H9 (cell line): Measurements from ENCODE around the gene PLCB1. TPM values are rescaled to one million over a fixed set of nuclear protein-coding genes. Genes with fewer than 3 reads are reported as not detected.

Experiments used
- DNase-seq: peaks from one replicate; pipeline ENCODE4 v3.0.0-alpha.2; 2017
- H2AFZ ChIP-seq: one replicate; pipeline ENCODE4 v1.6.1; 2013; ENCODE audit warnings: mild to moderate bottlenecking, low read length, control low read depth, moderate library complexity
- H2AK5ac ChIP-seq: 2 replicates; pipeline ENCODE4 v1.6.1; 2013; ENCODE audit warnings: low read length, control low read depth, mixed read lengths; ENCODE audit not compliant: insufficient read length
- H2BK120ac ChIP-seq: one replicate; pipeline ENCODE4 v1.6.1; 2013; ENCODE audit warnings: low read depth, mild to moderate bottlenecking, low read length, control low read depth, inconsistent platforms; ENCODE audit not compliant: poor library complexity, severe bottlenecking
- H2BK12ac ChIP-seq: 2 replicates; pipeline ENCODE4 v1.6.1; 2013; ENCODE audit warnings: low read length, control low read depth, mixed read lengths, low read depth; ENCODE audit not compliant: insufficient read length
- H2BK15ac ChIP-seq: 2 replicates; pipeline ENCODE4 v1.6.1; 2013; ENCODE audit warnings: low read depth, low read length, control low read depth
- H2BK20ac ChIP-seq: one replicate; pipeline ENCODE4 v1.6.1; 2013; ENCODE audit warnings: low read depth, mild to moderate bottlenecking, low read length, control low read depth, inconsistent platforms; ENCODE audit not compliant: poor library complexity, severe bottlenecking
- H2BK5ac ChIP-seq: 2 replicates; pipeline ENCODE4 v1.6.1; 2013; ENCODE audit warnings: low read length, control low read depth, mixed read lengths; ENCODE audit not compliant: insufficient read length
- H3K14ac ChIP-seq: 2 replicates; pipeline ENCODE4 v1.6.1; 2013; ENCODE audit warnings: low read length, control low read depth; ENCODE audit not compliant: insufficient read depth
- H3K18ac ChIP-seq: 2 replicates; pipeline ENCODE4 v1.6.1; 2013; ENCODE audit warnings: low read depth, mild to moderate bottlenecking, mixed read lengths, low read length, control low read depth; ENCODE audit not compliant: insufficient read length
- H3K23ac ChIP-seq: 2 replicates; pipeline ENCODE4 v1.6.1; 2013; ENCODE audit warnings: low read length, control low read depth, mixed read lengths, low read depth; ENCODE audit not compliant: insufficient read length
- H3K23me2 ChIP-seq: 2 replicates; pipeline ENCODE4 v1.6.1; 2013; ENCODE audit warnings: low read depth, mild to moderate bottlenecking, mixed read lengths, low read length, control low read depth; ENCODE audit not compliant: insufficient read length, poor library complexity, severe bottlenecking
- H3K27ac ChIP-seq: 2 replicates; pipeline ENCODE4 v1.5.1; 2013; ENCODE audit warnings: low read length, control low read depth, mixed read lengths, low read depth; ENCODE audit not compliant: insufficient read length
- H3K27me3 ChIP-seq: 2 replicates; pipeline ENCODE4 v1.6.1; 2013; ENCODE audit warnings: low read length, control low read depth, inconsistent platforms; ENCODE audit not compliant: insufficient read depth
- H3K4ac ChIP-seq: 2 replicates; pipeline ENCODE4 v1.6.1; 2013; ENCODE audit warnings: low read depth, mild to moderate bottlenecking, control low read depth, inconsistent platforms, low read length, moderate library complexity
- H3K4me1 ChIP-seq: 2 replicates; pipeline ENCODE4 v1.6.1; 2013; ENCODE audit warnings: low read length, control low read depth, inconsistent platforms; ENCODE audit not compliant: insufficient read depth
- H3K4me2 ChIP-seq: 2 replicates; pipeline ENCODE4 v1.6.1; 2013; ENCODE audit warnings: low read length, control low read depth, mixed read lengths; ENCODE audit not compliant: insufficient read length, insufficient read depth
- H3K56ac ChIP-seq: 2 replicates; pipeline ENCODE4 v1.6.1; 2013; ENCODE audit warnings: low read depth, mild to moderate bottlenecking, mixed read lengths, low read length, control low read depth; ENCODE audit not compliant: insufficient read length
- H3K79me1 ChIP-seq: 2 replicates; pipeline ENCODE4 v1.6.1; 2013; ENCODE audit warnings: low read depth, mild to moderate bottlenecking, moderate library complexity, low read length, control low read depth, inconsistent platforms; ENCODE audit not compliant: insufficient read depth, poor library complexity, severe bottlenecking
- H3K79me2 ChIP-seq: 2 replicates; pipeline ENCODE4 v1.6.1; 2013; ENCODE audit warnings: low read length, control low read depth, inconsistent platforms; ENCODE audit not compliant: insufficient read depth
- H3K9ac ChIP-seq: 2 replicates; pipeline ENCODE4 v1.6.1; 2013; ENCODE audit warnings: low read length, control low read depth, mixed read lengths; ENCODE audit not compliant: insufficient read length; ENCODE audit errors: extremely low read depth
- H3K9me3 ChIP-seq: one replicate; pipeline ENCODE4 v1.6.1; 2013; ENCODE audit warnings: low read depth, low read length, inconsistent platforms; ENCODE audit not compliant: control insufficient read depth
- H3T11ph ChIP-seq: one replicate; pipeline ENCODE4 v1.6.1; 2013; ENCODE audit warnings: mild to moderate bottlenecking, low read length, control low read depth, inconsistent platforms
- H4K20me1 ChIP-seq: one replicate; pipeline ENCODE4 v1.6.1; 2013; ENCODE audit not compliant: control insufficient read depth, insufficient read length, insufficient read depth
- H4K5ac ChIP-seq: 2 replicates; pipeline ENCODE4 v1.6.1; 2013; ENCODE audit warnings: low read depth, mild to moderate bottlenecking, mixed read lengths, low read length, control low read depth; ENCODE audit not compliant: insufficient read length
- H4K8ac ChIP-seq: replicated peaks from 2 replicates; pipeline ENCODE4 v1.6.1; 2013; ENCODE audit warnings: low read length, control low read depth, mixed read lengths, low read depth; ENCODE audit not compliant: insufficient read length
- H4K91ac ChIP-seq: 2 replicates; pipeline ENCODE4 v1.6.1; 2013; ENCODE audit warnings: low read depth, mild to moderate bottlenecking, moderate library complexity, mixed read lengths, low read length, control low read depth; ENCODE audit not compliant: insufficient read length
- H3K27ac Mint-ChIP-seq, 3 experiments: 2 replicates in 2 of 3; 3 replicates in 1 of 3; pipeline ENCODE4 v1.8.0; 2020 to 2021; ENCODE audit warnings: mixed read lengths in 3 of 3, mild to moderate bottlenecking in 1 of 3, moderate library complexity in 1 of 3
- H3K27me3 Mint-ChIP-seq: 2 replicates; pipeline ENCODE4 v1.8.0; 2021; ENCODE audit warnings: low read depth, mild to moderate bottlenecking, moderate library complexity, mixed read lengths
- H3K36me3 Mint-ChIP-seq, 3 experiments: 2 replicates in 2 of 3; 3 replicates in 1 of 3; pipeline ENCODE4 v1.8.0; 2020 to 2021; ENCODE audit warnings: low read depth in 3 of 3, mixed read lengths in 3 of 3; ENCODE audit not compliant: insufficient read depth in 1 of 3
- H3K4me1 Mint-ChIP-seq, 2 experiments: 2 replicates each; pipeline ENCODE4 v1.8.0; 2020; ENCODE audit warnings: mixed read lengths in 2 of 2
- H3K4me3 Mint-ChIP-seq, 2 experiments: 2 replicates in 1 of 2; 3 replicates in 1 of 2; pipeline ENCODE4 v1.8.0; 2020 to 2021; ENCODE audit warnings: mild to moderate bottlenecking in 2 of 2, mixed read lengths in 2 of 2, moderate library complexity in 1 of 2
- H3K9me3 Mint-ChIP-seq, 2 experiments: 2 replicates in 1 of 2; 3 replicates in 1 of 2; pipeline ENCODE4 v1.8.0; 2020; ENCODE audit warnings: mild to moderate bottlenecking in 2 of 2, mixed read lengths in 2 of 2, moderate library complexity in 1 of 2
- CTCF ChIP-seq: fragments of 200-600 bp; sonication (generic); conservative IDR thresholded peaks from 3 replicates; pipeline ENCODE4 v1.8.0; 2021; ENCODE audit warnings: antibody characterized with exemption, mild to moderate bottlenecking
- WGBS: extraction: QIAGEN DNeasy Blood & Tissue Kit; methylation state at CpG from one replicate; pipeline ENCODE4 v1.1.7; 2013; ENCODE audit warnings: missing lambda C conversion rate, low lambda C conversion rate, mixed read lengths; ENCODE audit not compliant: insufficient read length; ENCODE audit errors: extremely low coverage; 5-methylcytosine and 5-hydroxymethylcytosine counted together
- total RNA-seq: library from RNA; stranded (reverse); gene quantifications from 2 replicates; pipeline ENCODE4 v1.2.1, GENCODE V29; 2021

PLCB1 gene
- total RNA-seq, 1 experiment from 2014 or later: 11.5 TPM

DNA sequence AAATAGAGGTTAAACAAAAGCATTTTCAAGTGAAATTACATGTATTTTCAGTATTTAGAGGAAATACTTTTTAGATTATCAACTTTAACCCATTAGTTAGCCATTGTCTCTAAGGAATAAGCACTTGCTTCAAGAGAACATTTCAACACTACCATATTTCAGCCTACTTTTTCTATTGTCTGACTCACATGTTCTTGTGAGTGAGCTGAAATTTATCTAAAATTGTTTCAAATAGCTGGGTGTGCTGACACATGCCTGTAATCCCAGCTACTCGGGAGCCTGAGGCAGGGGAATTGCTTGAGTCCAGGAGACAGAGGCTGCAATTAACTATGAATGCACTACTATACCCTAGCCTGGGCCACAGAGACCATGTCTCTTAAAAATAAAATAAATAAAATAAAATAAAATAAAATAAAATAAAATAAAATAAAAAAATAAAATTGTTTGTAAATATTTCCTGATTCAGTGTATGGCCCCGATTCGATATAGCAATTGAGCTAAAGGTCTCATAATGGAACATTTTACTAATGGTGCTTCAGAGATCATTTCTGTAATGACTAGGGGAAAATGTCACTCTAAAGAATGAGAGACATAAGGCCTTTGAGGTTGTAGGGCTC lies 612.3 kb downstream of the PLCB1 start:
- Histone ChIP-seq H2AK5ac (no peak overlapping the region), H4K5ac (no peak overlapping the region), H2BK12ac (no peak overlapping the region), H3K27me3 (no peaks in the 10 kb centered on the region), H3K9ac (no peak overlapping the region), H2BK20ac (no peak overlapping the region), H2BK5ac (no peak overlapping the region), H3K18ac (no peak overlapping the region), H4K91ac (no peak overlapping the region), H3K9me3 (no peaks in the 10 kb centered on the region), H3K23ac (no peak overlapping the region), H3K23me2 (no peaks in the 10 kb centered on the region), H3K79me2 (no peaks in the 10 kb centered on the region), H4K8ac (no peak overlapping the region), H3K56ac (no peak overlapping the region), H2AFZ (no peak overlapping the region), H3T11ph (no peak overlapping the region), H3K27ac (no peak overlapping the region), H3K4ac (no peak overlapping the region), H2BK120ac (no peak overlapping the region), H3K4me2 (no peak overlapping the region), H3K4me1 (no peaks in the 10 kb centered on the region), H3K14ac (no peak overlapping the region), H3K79me1 (no peaks in the 10 kb centered on the region), H4K20me1 (no peaks in the 10 kb centered on the region), H2BK15ac (no peak overlapping the region)
- WGBS: no CpG with 5 or more reads among the region's 3 CpGs
- H3K27me3 Mint-ChIP-seq: no peaks in the 10 kb centered on the region
- H3K9me3 Mint-ChIP-seq: no peaks in the 10 kb centered on the region
- no peak for TF ChIP-seq CTCF
- H3K4me3 Mint-ChIP-seq: no peak overlapping the region
- H3K27ac Mint-ChIP-seq: no peak overlapping the region
- no peak for DNase-seq
- H3K4me1 Mint-ChIP-seq: no peaks in the 10 kb centered on the region
- peaks cover 0 to 4% (median 0%) of the 10 kb centered on the region in 3 experiments; a peak in 1 of 7 replicates for H3K36me3 Mint-ChIP-seq
